ENCODE results near the gene MEMO1.
"Not testable (repeated sequence)": the region's sequence is repeated elsewhere in the genome, so short reads cannot be mapped to it uniquely, and the experiment has no call there.

GRCh38 chr2:31842150-31842549 lies 168.7 kb downstream of the MEMO1 start:
- TF ChIP-seq CTCF, POLR2A, POLR2AphosphoS5, EP300 (IDR thresholded peaks at IDR 0.05): not testable (repeated sequence)
